GM12878 (cell line): ENCODE data around the gene MARCHF9. TPM values are rescaled to one million over a fixed set of nuclear protein-coding genes. Genes with fewer than 3 reads are reported as not detected.

Experiments
- ATAC-seq: fragments of 200-7000 bp; cut with Tn5 transposase; 3 replicates; pipeline ENCODE4 v1.9.1; 2020; ENCODE audit warnings: mild to moderate bottlenecking, moderate library complexity
- BruUV-seq: library from RNA; stranded (reverse); fragments of 400-500 nt; replicated peaks from 2 replicates; lab custom pipeline; 2021; lab: Mats Ljungman, UMichigan
- CTCF ChIA-PET: fragments of 300-600 bp; sonication (Branson Sonifier 250); formaldehyde crosslinking; extraction: SDS; loops from one replicate; lab custom pipeline; 2021; ENCODE audit warnings: inconsistent platforms; lab: Yijun Ruan, JAX
- POLR2A ChIA-PET: fragments of 350-600 bp; formaldehyde crosslinking; extraction: SDS; loops from one replicate; lab custom pipeline; 2021; ENCODE audit warnings: inconsistent platforms; lab: Charles Lee
- RAD21 ChIA-PET: fragments of 300-600 bp; sonication (Branson Sonifier 250); formaldehyde crosslinking; loops from one replicate; lab custom pipeline; 2023; ENCODE audit warnings: antibody characterized with exemption; ENCODE audit not compliant: unreplicated experiment; lab: Charles Lee
- SMC1A ChIA-PET: fragments of 300-600 bp; sonication (Branson Sonifier 250); formaldehyde crosslinking; loops from one replicate; lab custom pipeline; 2023; ENCODE audit not compliant: unreplicated experiment, uncharacterized antibody; lab: Charles Lee
- DNase-seq: peaks from one replicate; pipeline ENCODE4 v3.0.0-alpha.2; 2011; ENCODE audit warnings: low read depth, low spot score
- FAIRE-seq: peaks from 3 replicates; lab custom pipeline; 2011; peaks lifted over from hg19 to GRCh38; lab: Jason Lieb, UNC
- H2AFZ ChIP-seq: 2 replicates; pipeline ENCODE4 v1.6.0; 2011; ENCODE audit warnings: low read depth, low read length, control low read depth; ENCODE audit not compliant: control insufficient read depth
- H3K27ac ChIP-seq: 2 replicates; pipeline ENCODE4 v1.5.1; 2011; ENCODE audit warnings: control low read depth; ENCODE audit not compliant: control insufficient read depth, insufficient read depth
- H3K27me3 ChIP-seq, 2 experiments: replicated peaks in 1 of 2; 2 replicates each; pipeline versions ENCODE4 v1.6.0 to v1.6.1; 2011; ENCODE audit warnings: low read length in 1 of 2; ENCODE audit not compliant: control insufficient read depth in 2 of 2, insufficient read depth in 2 of 2
- H3K36me3 ChIP-seq, 2 experiments: 2 replicates each; pipeline ENCODE4 v1.5.1; 2011; ENCODE audit warnings: low read length in 1 of 2; ENCODE audit not compliant: control insufficient read depth in 2 of 2, insufficient read depth in 2 of 2
- H3K4me1 ChIP-seq: 2 replicates; pipeline ENCODE4 v1.6.1; 2011; ENCODE audit warnings: mild to moderate bottlenecking, low read length, moderate library complexity, mixed read lengths; ENCODE audit not compliant: control insufficient read depth, insufficient read depth
- H3K4me2 ChIP-seq: 2 replicates; pipeline ENCODE4 v1.6.0; 2011; ENCODE audit warnings: control low read depth; ENCODE audit not compliant: control insufficient read depth, insufficient read depth
- H3K4me3 ChIP-seq: fragments of 200-600 bp; sonication (generic); 2 replicates; pipeline ENCODE4 v1.5.1; 2016
- H3K79me2 ChIP-seq: 2 replicates; pipeline ENCODE4 v1.6.0; 2011; ENCODE audit warnings: low read length; ENCODE audit not compliant: control insufficient read depth, insufficient read depth
- H3K9ac ChIP-seq: 2 replicates; pipeline ENCODE4 v1.8.0; 2011; ENCODE audit warnings: low read length, control low read depth, mixed read lengths; ENCODE audit not compliant: control insufficient read depth, insufficient read depth
- H3K9me3 ChIP-seq: replicated peaks from 3 replicates; pipeline ENCODE4 v1.5.1; 2011; ENCODE audit warnings: mild to moderate bottlenecking, low read length; ENCODE audit not compliant: control insufficient read depth, insufficient read depth
- H4K20me1 ChIP-seq: 2 replicates; pipeline ENCODE4 v1.6.0; 2011; ENCODE audit not compliant: control insufficient read depth, insufficient read depth
- CBX5 ChIP-seq: sonication (generic); IDR thresholded peaks from 2 replicates; pipeline ENCODE4 v1.6.1; 2016; ENCODE audit warnings: low read depth, moderate library complexity, mild to moderate bottlenecking, inconsistent platforms
- CREB1 ChIP-seq: IDR thresholded peaks from 2 replicates; pipeline ENCODE4 v1.6.1; 2012; ENCODE audit warnings: low read depth, mild to moderate bottlenecking, inconsistent platforms
- IRF4 ChIP-seq: IDR thresholded peaks from 2 replicates; pipeline ENCODE4 v1.6.1; 2011; ENCODE audit warnings: low read depth, low read length
- NR2C1 ChIP-seq: fragments of 450-650 bp; IDR thresholded peaks from 2 replicates; pipeline ENCODE4 v1.6.1; 2017; ENCODE audit warnings: antibody characterized with exemption, mild to moderate bottlenecking, moderate library complexity
- POLR2AphosphoS2 ChIP-seq: IDR thresholded peaks from 2 replicates; pipeline ENCODE4 v1.6.1; 2011; ENCODE audit warnings: low read depth, mild to moderate bottlenecking, low read length, improper control_type of control experiment, moderate library complexity
- RBBP5 ChIP-seq: fragments of 200-600 bp; sonication (generic); conservative IDR thresholded peaks from 2 replicates; pipeline ENCODE4 v1.6.1; 2016
- SIN3A ChIP-seq: IDR thresholded peaks from 2 replicates; pipeline ENCODE4 v1.6.1; 2012; ENCODE audit warnings: low read depth, low read length, improper control_type of control experiment
- SREBF2 ChIP-seq: IDR thresholded peaks from 2 replicates; pipeline ENCODE4 v1.6.1; 2012; ENCODE audit warnings: mild to moderate bottlenecking, low read length
- TCF3 ChIP-seq: IDR thresholded peaks from 2 replicates; pipeline ENCODE4 v1.6.1; 2012; ENCODE audit warnings: low read depth, mild to moderate bottlenecking, low read length, borderline replicate concordance; ENCODE audit not compliant: insufficient read depth
- YBX1 ChIP-seq: fragments of 450-650 bp; IDR thresholded peaks from 2 replicates; pipeline ENCODE4 v1.6.1; 2016; ENCODE audit warnings: antibody characterized with exemption
- ZSCAN29 ChIP-seq: fragments of 450-650 bp; IDR thresholded peaks from 2 replicates; pipeline ENCODE4 v1.6.1; 2017; ENCODE audit warnings: mild to moderate bottlenecking, moderate library complexity
- WGBS: methylation state at CpG from one replicate; pipeline ENCODE4 v1.1.6; 2016; ENCODE audit warnings: low lambda C conversion rate; ENCODE audit not compliant: insufficient replicate concordance, insufficient coverage; ENCODE audit errors: missing lambda C conversion rate; 5-methylcytosine and 5-hydroxymethylcytosine counted together
- in situ Hi-C: fragments of 300-500 bp; cut with MboI; formaldehyde crosslinking; loops from 9 replicates; pipeline ENCODE4 v1.14.3; 2018; ENCODE audit warnings: mixed read lengths
- intact Hi-C: fragments of 100-400 bp; cut with micrococcal nuclease; formaldehyde crosslinking; loops from one replicate; pipeline ENCODE4 v1.14.2; 2022; ENCODE audit not compliant: unreplicated experiment
- polyA plus RNA-seq, 11 experiments: library from polyadenylated mRNA; depleted of rRNA in 4 of 11; unstranded in 6 of 11; stranded (reverse) in 5 of 11; fragments of >200 nt; fragmentation: Nextera tagmentation in 4 of 11; fragmentation: Illumina TruSeq in 1 of 11; extraction: Ambion mirVana in 4 of 11; extraction: Trizol in 1 of 11; gene quantifications; 1 replicate in 1 of 11; 2 replicates in 10 of 11; pipeline versions ENCODE4 v1.2.1 to v1.2.3, GENCODE V29; 2011 to 2016; ENCODE audit warnings: inconsistent platforms in 2 of 11, missing spikeins in 2 of 11, low read depth in 1 of 11
- total RNA-seq, 4 experiments: library from RNA; depleted of rRNA in 3 of 4; stranded (reverse); fragments of >200 nt in 3 of 4; fragmentation: Illumina TruSeq in 1 of 4; extraction: Trizol in 1 of 4; gene quantifications; 2 replicates each; pipeline versions ENCODE4 v1.2.1 to v1.2.3, GENCODE V29; 2013 to 2021
- TF ChIP-seq, protein P1 (sequence below): IDR thresholded peaks from 2 replicates; pipeline ENCODE4 v1.6.1; 2011; ENCODE audit warnings: low read depth, low read length, improper control_type of control experiment, borderline replicate concordance

MARCHF9 gene
- total and polyA plus RNA-seq, 10 of the 15 experiments (the other 5 are each of a cell fraction or from before 2014, with no cell fraction given), result 2.4 to 29.3 (median 13.0) TPM

GRCh38 chr12:57783861-57784260, 29.0 kb downstream of the MARCHF9 start:
- ChIA-PET CTCF (interaction anchor here (0.6 to 2.7 kb wide), 13 partner anchors 8 to 174 kb away, joined by 3 to 12 read pairs (median 5); no protein-coding TSS in a partner anchor), RAD21 (interaction anchor here (1.0 to 1.4 kb wide), 3 partner anchors 27 to 122 kb away, joined by 3 to 5 read pairs (median 3); no protein-coding TSS in a partner anchor), SMC1A (interaction anchor here (0.7 to 2.0 kb wide), 5 partner anchors 9 to 115 kb away, joined by 3 to 6 read pairs (median 3); no protein-coding TSS in a partner anchor), POLR2A (interaction anchor here (0.9 to 1.5 kb wide), 2 partner anchors 27 to 115 kb away, joined by 3 read pairs; no protein-coding TSS in a partner anchor)
- ATAC-seq, result no peak
- BruUV-seq, result TSS peak; percentile 72
- Histone ChIP-seq H3K4me2 (peak overlapping the region; percentile 89), H3K79me2 (peaks cover 15% of the 10 kb centered on the region), H3K9me3 (no peaks in the 10 kb centered on the region), H3K27me3 (no peaks in the 10 kb centered on the region), H3K36me3 (peaks cover 0 to 14% of the 10 kb centered on the region in 2 experiments), H2AFZ (no peak overlapping the region), H3K4me1 (peaks cover 8% of the 10 kb centered on the region; the same call in 1 of the 2 replicates), H3K27ac (no peak overlapping the region), H3K9ac (no peak overlapping the region), H3K4me3 (no peak overlapping the region), H4K20me1 (no peaks in the 10 kb centered on the region)
- DNase-seq, result no peak
- 86% methylated on average over 11 of the region's 11 CpGs for WGBS
- no peak for TF ChIP-seq ZSCAN29
- TF ChIP-seq, protein P1, sequence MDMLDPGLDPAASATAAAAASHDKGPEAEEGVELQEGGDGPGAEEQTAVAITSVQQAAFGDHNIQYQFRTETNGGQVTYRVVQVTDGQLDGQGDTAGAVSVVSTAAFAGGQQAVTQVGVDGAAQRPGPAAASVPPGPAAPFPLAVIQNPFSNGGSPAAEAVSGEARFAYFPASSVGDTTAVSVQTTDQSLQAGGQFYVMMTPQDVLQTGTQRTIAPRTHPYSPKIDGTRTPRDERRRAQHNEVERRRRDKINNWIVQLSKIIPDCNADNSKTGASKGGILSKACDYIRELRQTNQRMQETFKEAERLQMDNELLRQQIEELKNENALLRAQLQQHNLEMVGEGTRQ, result no peak
- TF ChIP-seq TCF3, result no peak
- TF ChIP-seq CBX5, result no peak
- TF ChIP-seq POLR2AphosphoS2, result no peak
- TF ChIP-seq CREB1, result no peak
- TF ChIP-seq IRF4, result no peak
- no peak for TF ChIP-seq SIN3A
- no peak for TF ChIP-seq RBBP5
- no peak for TF ChIP-seq YBX1
- no peak for TF ChIP-seq SREBF2
- TF ChIP-seq NR2C1, result no peak
- no peak for FAIRE-seq
- in situ Hi-C loops (no loop called here), intact Hi-C loops (no loop called here)
